Measurements from ENCODE around the gene SPEG. TPM values are rescaled to one million over a fixed set of nuclear protein-coding genes. Genes with fewer than 3 reads are reported as not detected.

Gene SPEG
- total RNA-seq, 4 donors from 2014 or later: 6.7 to 10.2 (median 8.1) TPM

DNA sequence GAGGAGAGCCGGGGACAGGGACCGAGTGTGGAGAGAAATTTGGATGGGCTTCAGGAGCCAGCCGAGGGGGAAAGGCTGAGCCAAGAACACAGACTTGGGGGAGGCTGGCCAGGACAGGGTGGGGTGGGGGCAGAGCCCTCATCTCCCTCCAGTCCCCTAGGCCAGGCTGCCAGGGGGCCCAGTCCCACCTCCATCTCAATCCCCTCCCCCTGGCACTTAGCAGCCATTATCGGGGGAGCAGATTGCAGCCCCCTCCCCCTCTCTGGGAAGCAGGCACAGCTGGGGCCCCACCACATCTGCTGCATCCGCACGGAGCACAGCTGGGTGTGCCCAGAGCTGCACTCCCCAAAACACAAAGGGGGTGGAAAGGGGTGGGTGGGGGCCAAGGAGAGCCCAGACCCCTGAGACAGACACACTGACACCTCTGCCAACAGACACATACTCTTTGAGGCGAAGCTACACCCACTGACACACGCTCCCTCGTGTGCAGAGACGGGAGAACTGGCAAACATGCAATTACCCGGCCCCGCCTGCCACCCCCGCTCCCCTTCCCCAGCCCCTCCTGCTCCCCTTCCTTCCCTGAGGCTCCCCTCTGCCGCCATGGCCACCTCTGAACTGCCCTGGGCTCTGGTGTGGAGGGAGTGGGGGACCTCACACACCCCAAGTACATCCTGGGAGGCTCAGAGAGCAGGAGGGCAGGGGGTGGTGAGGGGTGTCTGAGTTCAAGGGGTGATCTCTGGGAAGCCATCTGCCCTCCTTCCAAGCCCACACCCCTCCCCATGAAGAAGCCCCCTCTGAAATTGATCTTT, 74.5 kb downstream of the SPEG start:
- Histone ChIP-seq H3K36me3 (peaks cover 0 to 37% (median 0%) of the 10 kb centered on the region in 3 donors), H3K27ac (no peak overlapping the region), H3K4me1 (peaks cover 0 to 50% (median 12%) of the 10 kb centered on the region in 4 donors), H3K4me3 (no peak overlapping the region), H3K9me3 (no peaks in the 10 kb centered on the region), H3K27me3 (peaks cover 0 to 58% of the 10 kb centered on the region in 2 donors)
- DNase-seq (ENCODE audit: low spot score in 2 of 2): no peak
- no peak for TF ChIP-seq EP300 (IDR thresholded peaks at IDR 0.05)
- no peak for TF ChIP-seq POLR2A (IDR thresholded peaks at IDR 0.05)
- TF ChIP-seq, protein P1, sequence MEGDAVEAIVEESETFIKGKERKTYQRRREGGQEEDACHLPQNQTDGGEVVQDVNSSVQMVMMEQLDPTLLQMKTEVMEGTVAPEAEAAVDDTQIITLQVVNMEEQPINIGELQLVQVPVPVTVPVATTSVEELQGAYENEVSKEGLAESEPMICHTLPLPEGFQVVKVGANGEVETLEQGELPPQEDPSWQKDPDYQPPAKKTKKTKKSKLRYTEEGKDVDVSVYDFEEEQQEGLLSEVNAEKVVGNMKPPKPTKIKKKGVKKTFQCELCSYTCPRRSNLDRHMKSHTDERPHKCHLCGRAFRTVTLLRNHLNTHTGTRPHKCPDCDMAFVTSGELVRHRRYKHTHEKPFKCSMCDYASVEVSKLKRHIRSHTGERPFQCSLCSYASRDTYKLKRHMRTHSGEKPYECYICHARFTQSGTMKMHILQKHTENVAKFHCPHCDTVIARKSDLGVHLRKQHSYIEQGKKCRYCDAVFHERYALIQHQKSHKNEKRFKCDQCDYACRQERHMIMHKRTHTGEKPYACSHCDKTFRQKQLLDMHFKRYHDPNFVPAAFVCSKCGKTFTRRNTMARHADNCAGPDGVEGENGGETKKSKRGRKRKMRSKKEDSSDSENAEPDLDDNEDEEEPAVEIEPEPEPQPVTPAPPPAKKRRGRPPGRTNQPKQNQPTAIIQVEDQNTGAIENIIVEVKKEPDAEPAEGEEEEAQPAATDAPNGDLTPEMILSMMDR (IDR thresholded peaks at IDR 0.05): no peak
- 9 to 12% methylated on average over 5 to 10 of the region's 14 CpGs for WGBS, 2 donors

DNA sequence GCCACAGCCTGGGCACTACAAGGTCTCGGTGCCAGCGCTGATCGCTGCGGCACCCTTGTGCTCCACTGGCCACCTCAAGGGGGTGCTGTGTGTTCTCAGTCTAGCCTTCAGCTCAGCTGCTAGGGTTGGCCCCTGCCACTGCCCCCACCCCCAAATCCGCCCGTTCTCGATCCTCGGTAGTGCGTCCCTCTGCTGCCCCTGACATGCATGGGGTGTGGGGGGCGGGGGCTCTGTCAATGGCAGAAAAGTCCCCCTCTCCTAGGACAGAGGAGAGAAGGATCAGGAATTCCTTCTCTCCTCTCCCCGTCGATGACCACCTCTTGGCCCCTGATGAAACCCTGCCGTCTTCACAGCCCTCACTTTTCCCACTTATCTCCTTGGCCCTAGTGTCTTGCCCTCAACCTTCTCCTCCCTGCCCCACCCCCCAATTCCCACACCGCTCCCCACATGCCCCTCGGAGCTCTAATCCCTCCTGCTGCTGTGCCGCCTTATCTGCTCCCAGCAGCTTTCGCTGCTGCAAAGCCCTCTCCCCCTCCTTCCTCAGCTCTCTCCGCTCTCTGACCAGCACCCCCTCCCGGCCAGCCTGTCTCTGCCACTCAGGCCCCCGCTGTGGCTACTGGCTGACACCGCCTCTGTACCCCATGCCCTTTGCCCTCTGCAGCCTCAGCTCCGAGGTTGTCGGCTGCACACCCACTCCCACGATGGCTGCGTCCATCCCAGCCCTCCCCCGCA, 75.3 kb downstream of the SPEG start:
- 2 to 4% methylated on average over 26 of the region's 26 CpGs for WGBS, 2 donors
- DNase-seq (ENCODE audit: low spot score in 2 of 2): peak in 1 of 2 donors; percentile 37
- peak overlapping the region in 2 of 4 donors; percentile 2 to 39 for H3K27ac ChIP-seq

DNA sequence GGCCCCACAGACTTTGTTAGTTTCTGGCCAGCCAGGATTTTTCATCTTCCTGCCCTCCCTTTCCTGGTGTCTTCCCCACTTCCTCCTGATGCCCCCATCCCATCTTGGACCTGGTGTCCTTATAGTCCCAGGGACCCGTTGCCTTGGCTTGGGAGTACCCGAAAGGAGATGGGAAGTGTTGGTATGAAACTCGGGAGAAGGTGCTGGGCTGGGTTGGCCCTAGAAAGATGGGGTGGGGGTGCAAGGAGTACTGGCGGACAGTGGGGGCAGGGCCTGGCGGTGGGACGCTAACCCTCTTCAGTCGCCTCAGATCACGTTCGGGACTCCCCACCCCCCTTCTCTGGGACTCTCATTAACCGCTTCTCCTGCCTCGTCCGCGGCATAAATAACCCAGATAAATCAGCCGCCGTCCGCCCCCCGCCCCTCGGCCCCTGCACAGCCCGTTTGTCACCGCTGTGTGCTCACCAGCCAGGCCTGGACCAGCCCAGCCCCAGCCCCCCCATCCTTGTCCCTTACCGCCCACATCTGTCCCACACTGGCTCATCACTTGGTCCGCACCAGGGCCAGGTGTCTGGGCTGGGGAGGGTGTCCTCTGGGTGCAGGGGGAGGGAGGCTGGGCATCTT, 76.0 kb downstream of the SPEG start:
- no peak for DNase-seq (ENCODE audit: low spot score in 2 of 2)
- no peak for TF ChIP-seq POLR2A (IDR thresholded peaks at IDR 0.05)
- no peak for TF ChIP-seq EP300 (IDR thresholded peaks at IDR 0.05)
- TF ChIP-seq, protein P1 (IDR thresholded peaks at IDR 0.05): no peak
- Histone ChIP-seq H3K36me3 (peaks cover 0 to 22% (median 0%) of the 10 kb centered on the region in 3 donors), H3K27ac (peak overlapping the region in 2 of 4 donors; percentile 2 to 39), H3K4me3 (no peak overlapping the region), H3K9me3 (no peaks in the 10 kb centered on the region), H3K27me3 (peaks cover 0 to 71% of the 10 kb centered on the region in 2 donors), H3K4me1 (peaks cover 0 to 56% (median 12%) of the 10 kb centered on the region in 4 donors)
- WGBS, 2 donors: 36 to 43% methylated on average over 22 of the region's 22 CpGs

More for the DNA sequence above, 75.3 kb downstream of the SPEG start:
- peaks cover 0 to 66% of the 10 kb centered on the region in 2 donors for H3K27me3 ChIP-seq
- no peaks in the 10 kb centered on the region for H3K9me3 ChIP-seq
- peaks cover 0 to 29% (median 0%) of the 10 kb centered on the region in 3 donors for H3K36me3 ChIP-seq
- TF ChIP-seq EP300 (IDR thresholded peaks at IDR 0.05): no peak
- TF ChIP-seq, protein P1 (IDR thresholded peaks at IDR 0.05): peak; percentile 63 to 70 (median 66)
- H3K4me3 ChIP-seq: peak overlapping the region; percentile 2 to 41 (median 9)
- H3K4me1 ChIP-seq: peaks cover 0 to 56% (median 12%) of the 10 kb centered on the region in 4 donors

DNA sequence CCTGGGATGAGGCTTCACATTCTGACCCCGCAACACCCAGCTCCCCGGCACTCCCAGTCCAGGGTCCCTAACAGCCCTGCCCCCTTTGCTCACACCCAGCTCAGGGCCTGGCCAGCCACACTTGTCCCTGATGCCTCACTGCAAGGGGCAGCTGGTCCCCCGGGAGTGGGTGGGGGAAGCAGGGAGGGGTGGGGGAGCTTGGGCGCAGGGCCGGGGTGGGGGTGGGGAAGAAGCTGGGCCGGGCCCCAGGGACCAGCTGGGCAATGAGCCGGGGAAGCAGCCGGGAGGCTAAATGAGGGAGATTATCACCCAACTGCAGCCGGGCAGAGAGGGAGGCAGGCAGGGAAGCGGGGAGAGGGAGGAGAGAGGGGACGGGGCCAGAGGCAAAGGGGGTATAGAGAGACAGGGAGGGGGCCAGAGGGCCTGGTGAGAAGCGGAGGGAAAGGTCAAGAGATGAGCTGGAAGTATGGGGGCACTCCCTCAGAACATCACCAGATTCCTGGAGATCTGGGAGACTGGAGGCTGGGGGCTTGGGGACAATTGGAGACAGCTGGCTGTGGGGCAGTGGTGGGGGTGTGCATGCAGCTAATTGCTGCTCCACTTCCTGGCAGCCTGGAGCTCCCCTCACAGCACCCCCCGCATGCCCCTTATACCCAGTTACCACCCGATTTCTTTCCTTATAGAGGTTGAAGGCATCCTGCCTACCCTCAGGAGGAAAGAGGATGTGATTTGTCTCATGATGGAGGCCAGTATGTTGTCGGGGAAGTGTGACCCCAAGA, 77.1 kb downstream of the SPEG start:
- Histone ChIP-seq H3K36me3 (peaks cover 0 to 11% (median 0%) of the 10 kb centered on the region in 3 donors), H3K27ac (no peak overlapping the region), H3K9me3 (no peaks in the 10 kb centered on the region), H3K27me3 (peaks cover 0 to 79% of the 10 kb centered on the region in 2 donors), H3K4me1 (peaks cover 0 to 56% (median 12%) of the 10 kb centered on the region in 4 donors), H3K4me3 (no peak overlapping the region)
- DNase-seq (ENCODE audit: low spot score in 2 of 2): no peak
- TF ChIP-seq POLR2A (IDR thresholded peaks at IDR 0.05) (no peak), EP300 (IDR thresholded peaks at IDR 0.05) (no peak)
- TF ChIP-seq, protein P1 (IDR thresholded peaks at IDR 0.05): no peak
- WGBS, 2 donors: 21 to 30% methylated on average over 15 of the region's 15 CpGs

Measured in tibial nerve (tissue), 4 donors.